Testis (tissue), 3 donors: ENCODE data around the gene AKR1C4. TPM values are rescaled to one million over a fixed set of nuclear protein-coding genes. Genes with fewer than 3 reads are reported as not detected.
"Not testable (repeated sequence)": the region's sequence is repeated elsewhere in the genome, so short reads cannot be mapped to it uniquely, and the experiment has no call there.

Source experiments
- DNase-seq: peaks from one replicate; pipeline ENCODE4 v3.0.0-alpha.2; 2019
- H3K27ac ChIP-seq, 2 donors: fragments of 200-600 bp; sonication (generic); one replicate each; pipeline ENCODE4 v1.5.1; 2019
- H3K27me3 ChIP-seq: fragments of 200-600 bp; sonication (generic); one replicate; pipeline ENCODE4 v1.5.1; 2019
- H3K36me3 ChIP-seq: fragments of 200-600 bp; sonication (generic); one replicate; pipeline ENCODE4 v1.5.1; 2017; ENCODE audit warnings: low read depth; ENCODE audit errors: missing control alignments
- H3K4me1 ChIP-seq: fragments of 200-600 bp; sonication (generic); one replicate; pipeline ENCODE4 v1.5.1; 2019
- H3K4me3 ChIP-seq, 2 donors: fragments of 200-600 bp; sonication (generic); one replicate each; pipeline ENCODE4 v1.5.1; 2017 to 2019
- H3K9me3 ChIP-seq: fragments of 200-600 bp; sonication (generic); one replicate; pipeline ENCODE4 v1.5.1; 2017
- CTCF ChIP-seq, 3 experiments: fragments of 450-650 bp in 2 of 3; fragments of 200-600 bp in 1 of 3; sonication (generic) in 1 of 3; IDR thresholded peaks; one replicate each; pipeline ENCODE4 v1.5.1; 2016 to 2019; ENCODE audit warnings: antibody characterized with exemption in 3 of 3, mild to moderate bottlenecking in 2 of 3, moderate library complexity in 1 of 3
- POLR2A ChIP-seq: fragments of 450-650 bp; IDR thresholded peaks from one replicate; pipeline ENCODE4 v1.6.1; 2017; ENCODE audit warnings: antibody characterized with exemption, mild to moderate bottlenecking, moderate library complexity
- WGBS, 2 donors: methylation state at CpG; one replicate each; pipeline ENCODE4 v1.1.5; 2018; 5-methylcytosine and 5-hydroxymethylcytosine counted together
- intact Hi-C: fragments of 100-400 bp; cut with DNase I; formaldehyde crosslinking; loops from one replicate; pipeline ENCODE4 v1.15.1; 2023; ENCODE audit warnings: low total_unique reads
- polyA plus RNA-seq: library from polyadenylated mRNA; stranded (reverse); fragments of 350-450 nt; fragmentation: Illumina TruSeq; extraction: RNeasy Lipid Tissue Mini Kit (QIAGEN cat#74804); gene quantifications from one replicate; pipeline ENCODE4 v1.2.3, GENCODE V29; 2014; ENCODE audit warnings: low read depth, low replicate concordance; ENCODE audit not compliant: insufficient read depth
- total RNA-seq, 2 donors: library from RNA; depleted of rRNA; stranded (reverse); fragments of >200 nt; gene quantifications; one replicate each; pipeline ENCODE4 v1.2.3, GENCODE V29; 2016

The AKR1C4 gene
- total and polyA plus RNA-seq, 3 donors from 2014 or later, result 0.37 to 1.9 (median 0.63) TPM

GRCh38 chr10:5233324-5233723, 36.7 kb downstream of the AKR1C4 start:
- no peaks in the 10 kb centered on the region for H3K4me1 ChIP-seq
- no peak overlapping the region for H3K27ac ChIP-seq
- intact Hi-C loops, result no loop called here
- no peak for TF ChIP-seq POLR2A
- no peak for TF ChIP-seq CTCF (IDR thresholded peaks at IDR 0.05)
- H3K27me3 ChIP-seq, result no peaks in the 10 kb centered on the region
- WGBS, 2 donors, result 75 to 84% methylated on average over 2 of the region's 2 CpGs
- H3K9me3 ChIP-seq, result no peaks in the 10 kb centered on the region
- no peaks in the 10 kb centered on the region for H3K36me3 ChIP-seq
- no peak for DNase-seq
- H3K4me3 ChIP-seq, result no peak overlapping the region

GRCh38 chr10:5234106-5234860, 37.6 kb downstream of the AKR1C4 start:
- TF ChIP-seq POLR2A (no peak), CTCF (IDR thresholded peaks at IDR 0.05) (no peak)
- 82 to 83% methylated on average over 6 of the region's 6 CpGs for WGBS, 2 donors
- DNase-seq, result peak; percentile 16

GRCh38 chr10:5237541-5237940, 40.9 kb downstream of the AKR1C4 start:
- H3K36me3 ChIP-seq, intact Hi-C loops, H3K4me3 ChIP-seq, H3K27ac ChIP-seq, H3K4me1 ChIP-seq, DNase-seq, H3K9me3 ChIP-seq, H3K27me3 ChIP-seq: not testable (repeated sequence)
- WGBS, 2 donors, result 63 to 72% methylated on average over 2 of the region's 2 CpGs

More at GRCh38 chr10:5234106-5234860, 37.6 kb downstream of the AKR1C4 start:
- no peaks in the 10 kb centered on the region for H3K9me3 ChIP-seq
- no peaks in the 10 kb centered on the region for H3K4me1 ChIP-seq
- no peak overlapping the region for H3K27ac ChIP-seq
- H3K36me3 ChIP-seq, result no peaks in the 10 kb centered on the region
- no peaks in the 10 kb centered on the region for H3K27me3 ChIP-seq
- intact Hi-C loops, result no loop called here
- H3K4me3 ChIP-seq, result no peak overlapping the region

- WGBS, 2 donors, result 94 to 100% methylated on average over 1 of the region's 1 CpG
- H3K9me3 ChIP-seq, result no peaks in the 10 kb centered on the region
- H3K4me1 ChIP-seq, result no peaks in the 10 kb centered on the region
- H3K4me3 ChIP-seq, result no peak overlapping the region
- no peaks in the 10 kb centered on the region for H3K27me3 ChIP-seq
- DNase-seq, result no peak
- TF ChIP-seq POLR2A, result no peak
- no peak overlapping the region for H3K27ac ChIP-seq
- H3K36me3 ChIP-seq, result no peaks in the 10 kb centered on the region
- intact Hi-C loops, result no loop called here
Observed at GRCh38 chr10:5242585-5242984, 45.9 kb downstream of the AKR1C4 start.

GRCh38 chr10:5243521-5243987, 46.9 kb downstream of the AKR1C4 start:
- WGBS, 2 donors, result 88 to 89% methylated on average over 1 of the region's 1 CpG
- DNase-seq, result no peak
- H3K4me3 ChIP-seq, result no peak overlapping the region
- no peaks in the 10 kb centered on the region for H3K27me3 ChIP-seq
- no peaks in the 10 kb centered on the region for H3K36me3 ChIP-seq
- TF ChIP-seq POLR2A (no peak), CTCF (IDR thresholded peaks at IDR 0.05) (no peak)
- H3K27ac ChIP-seq, result no peak overlapping the region
- intact Hi-C loops, result no loop called here
- H3K4me1 ChIP-seq, result no peaks in the 10 kb centered on the region
- H3K9me3 ChIP-seq, result no peaks in the 10 kb centered on the region
